ENCODE measurements around the gene CACUL1. TPM values are rescaled to one million over a fixed set of nuclear protein-coding genes. Genes with fewer than 3 reads are reported as not detected.

CACUL1 gene
- polyA plus RNA-seq, 1 donor from 2014 or later, result 23.9 TPM

GRCh38 chr10:118629211-118629610 lies 125.6 kb downstream of the CACUL1 start:
- Mint-ChIP-seq H3K4me1 (no peaks in the 10 kb centered on the region), H3K4me3 (no peak overlapping the region), H3K27ac (no peak overlapping the region), H3K9me3 (no peaks in the 10 kb centered on the region), H3K27me3 (peaks cover 13% of the 10 kb centered on the region), H3K36me3 (no peaks in the 10 kb centered on the region)

DNA sequence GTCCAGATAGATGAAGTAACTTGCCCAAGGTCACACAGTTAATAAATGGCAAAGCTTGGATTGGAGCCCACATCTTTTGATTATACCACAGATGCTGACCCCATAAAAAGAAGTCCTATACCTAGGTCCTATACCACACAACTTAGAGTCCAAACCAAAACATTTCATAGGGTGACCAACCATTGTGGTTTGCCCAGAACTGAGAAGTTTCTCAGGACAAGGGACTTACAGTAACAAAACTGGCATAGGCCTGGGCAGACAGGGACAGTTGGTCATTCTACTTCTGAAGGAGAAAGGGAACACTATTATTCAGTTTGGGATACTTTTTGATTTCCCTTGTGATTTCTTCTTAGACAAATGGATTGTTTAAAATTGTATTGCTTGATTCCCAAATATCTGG lies 126.4 kb downstream of the CACUL1 start:
- Mint-ChIP-seq H3K4me1 (no peaks in the 10 kb centered on the region), H3K36me3 (no peaks in the 10 kb centered on the region), H3K27ac (no peak overlapping the region), H3K4me3 (no peak overlapping the region), H3K27me3 (peaks cover 13% of the 10 kb centered on the region), H3K9me3 (no peaks in the 10 kb centered on the region)

DNA sequence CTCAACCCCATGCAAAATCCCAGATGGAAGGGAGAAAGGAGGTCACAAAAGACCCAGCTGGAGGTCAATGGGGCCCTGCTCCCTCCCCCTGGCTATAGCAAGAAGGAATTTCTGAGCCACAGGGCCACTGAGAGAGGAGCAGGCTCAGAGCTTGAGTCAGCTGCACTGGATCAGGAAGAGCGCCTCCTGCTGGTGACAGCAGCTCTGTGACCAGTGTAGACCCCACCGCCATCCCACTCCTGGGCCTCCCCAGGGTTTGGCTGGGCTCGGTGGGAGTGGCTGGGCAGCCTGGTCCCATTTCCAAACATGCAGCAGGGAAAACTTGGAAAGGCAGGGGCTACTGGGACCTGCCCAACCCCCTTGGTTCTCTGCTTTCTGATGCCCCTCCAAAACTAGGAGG lies 127.8 kb downstream of the CACUL1 start:
- Mint-ChIP-seq H3K4me1 (no peaks in the 10 kb centered on the region), H3K27ac (no peak overlapping the region), H3K27me3 (peaks cover 18% of the 10 kb centered on the region), H3K9me3 (no peaks in the 10 kb centered on the region), H3K36me3 (no peaks in the 10 kb centered on the region), H3K4me3 (no peak overlapping the region)

Other genes with a start within 250 kb of the CACUL1 start
- gene PRLHR, start 159.3 kb downstream of the CACUL1 start, polyA plus RNA-seq, result not detected